CD4-positive, alpha-beta T cell treated with Interleukin-17A for 1 hour (primary cell): ENCODE measurements around the gene CCDC157.
"Not testable (repeated sequence)": the region's sequence is repeated elsewhere in the genome, so short reads cannot be mapped to it uniquely, and the experiment has no call there.

ENCODE experiments used
- DNase-seq: peaks from one replicate; pipeline ENCODE4 v3.0.0-alpha.2; 2020

The CCDC157 gene

DNA sequence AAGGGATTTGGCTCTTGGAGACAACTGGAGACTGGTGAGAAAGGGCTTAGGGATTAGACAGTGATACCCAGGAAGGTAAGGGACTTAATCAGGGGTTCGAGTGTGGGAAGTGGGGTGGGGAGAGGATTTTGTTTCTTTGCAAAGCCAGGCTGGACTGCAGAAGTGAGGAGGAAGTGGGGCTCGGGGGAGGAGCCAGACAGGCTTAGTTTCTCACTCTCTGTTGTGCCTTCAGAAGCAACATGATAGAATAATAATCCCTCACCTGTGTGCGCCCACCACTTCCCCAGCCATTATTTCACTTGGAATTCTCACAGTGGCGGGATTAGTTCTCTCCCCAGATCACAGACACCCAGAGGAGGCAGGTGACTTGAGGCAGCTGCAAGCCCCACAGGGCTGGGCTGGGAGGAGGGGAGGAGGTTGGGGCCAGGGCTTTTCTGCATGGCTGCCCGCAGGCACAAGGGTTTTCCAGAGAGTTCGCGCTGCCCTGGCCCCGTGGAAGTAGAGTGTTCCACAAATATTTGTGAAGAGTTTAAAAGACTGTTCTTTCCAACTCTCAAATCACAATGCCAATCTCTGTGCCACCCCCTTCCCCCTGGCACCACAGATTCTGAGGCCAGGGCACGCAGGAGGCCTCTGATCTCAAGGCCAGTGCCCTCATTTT lies 36.0 kb downstream of the CCDC157 start:
- DNase-seq: no peak

DNA sequence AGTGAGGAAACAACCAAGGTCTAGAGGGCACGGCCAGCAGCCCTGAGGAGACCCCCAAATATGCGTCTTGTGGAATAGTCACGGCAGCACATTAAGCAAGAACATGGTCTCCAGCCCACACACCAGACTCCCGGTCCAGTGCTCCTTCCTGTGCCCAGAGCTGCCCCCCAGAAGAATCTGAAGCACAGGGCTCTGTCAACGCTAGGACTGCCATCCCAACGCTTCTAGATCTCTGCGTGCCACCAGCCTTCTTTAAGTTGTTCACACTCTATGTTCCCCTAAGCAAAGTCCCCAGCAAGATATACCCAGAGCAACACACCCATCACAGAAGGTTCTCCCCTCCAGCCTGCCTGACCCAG lies 36.5 kb downstream of the CCDC157 start:
- no peak for DNase-seq

DNA sequence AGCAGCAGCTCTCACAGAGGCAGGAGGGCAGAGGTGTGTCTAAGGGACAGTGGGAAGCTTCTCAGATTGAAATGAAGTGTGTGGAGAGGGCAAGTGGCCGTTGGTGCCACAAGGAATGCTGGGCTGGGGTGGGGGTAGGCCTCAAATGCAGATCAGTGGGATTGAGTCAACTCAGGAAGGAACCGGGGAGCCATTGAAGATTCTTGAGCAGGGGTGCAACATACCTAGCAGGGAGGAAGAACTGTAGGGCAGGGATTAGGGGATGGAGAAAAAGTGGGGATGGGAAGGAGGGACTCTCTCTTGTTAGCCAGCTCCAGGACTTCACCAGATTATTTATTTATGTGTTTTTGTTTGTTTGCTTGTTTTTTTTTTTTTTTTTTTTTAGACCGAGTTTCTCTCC lies 37.1 kb downstream of the CCDC157 start:
- no peak for DNase-seq

DNA sequence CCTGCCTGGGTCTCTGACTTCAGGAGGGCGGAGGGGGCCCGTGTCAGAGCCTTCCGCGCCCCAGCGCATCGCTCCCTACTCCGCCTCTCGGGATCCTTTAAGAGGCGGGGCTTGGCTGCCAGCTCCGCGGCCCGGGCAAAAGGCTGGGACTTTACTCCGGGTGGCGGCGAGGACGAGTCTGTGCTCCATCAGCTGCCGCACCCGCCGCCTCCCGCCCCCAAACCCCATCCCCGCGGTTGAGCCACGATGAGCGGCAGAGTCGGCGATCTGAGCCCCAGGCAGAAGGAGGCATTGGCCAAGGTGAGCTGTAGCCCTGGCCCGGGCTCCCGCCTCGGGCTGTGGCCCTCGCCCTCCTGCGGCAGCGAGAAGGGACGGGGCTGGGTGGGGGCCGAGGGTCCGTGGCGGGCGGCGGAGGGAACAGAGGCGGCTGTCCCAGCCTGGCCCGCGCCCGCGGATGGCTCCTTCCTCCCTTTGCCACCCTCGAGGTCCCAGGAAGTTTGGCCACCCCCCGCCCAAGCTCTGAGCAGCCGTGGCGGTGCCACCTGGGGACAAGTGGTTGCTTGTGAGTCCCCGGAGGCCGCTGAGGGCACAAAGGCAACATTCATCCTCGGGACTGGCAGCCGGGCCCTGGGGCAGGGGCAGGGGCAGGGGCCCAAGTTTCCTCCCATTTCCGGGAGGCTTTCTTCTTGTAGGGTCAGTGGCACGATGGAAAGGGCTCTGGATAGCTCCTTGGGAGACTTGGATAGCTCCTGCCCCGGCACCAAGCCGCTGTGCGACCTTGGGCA lies 40.3 kb downstream of the CCDC157 start, which contains the start of gene SEC14L2:
SEC14L2 (plus strand) TSS at position 148 of the 785 bp plus-strand sequence; CDS start at position 247, 99 bp downstream.
- peak; percentile 61 for DNase-seq

DNA sequence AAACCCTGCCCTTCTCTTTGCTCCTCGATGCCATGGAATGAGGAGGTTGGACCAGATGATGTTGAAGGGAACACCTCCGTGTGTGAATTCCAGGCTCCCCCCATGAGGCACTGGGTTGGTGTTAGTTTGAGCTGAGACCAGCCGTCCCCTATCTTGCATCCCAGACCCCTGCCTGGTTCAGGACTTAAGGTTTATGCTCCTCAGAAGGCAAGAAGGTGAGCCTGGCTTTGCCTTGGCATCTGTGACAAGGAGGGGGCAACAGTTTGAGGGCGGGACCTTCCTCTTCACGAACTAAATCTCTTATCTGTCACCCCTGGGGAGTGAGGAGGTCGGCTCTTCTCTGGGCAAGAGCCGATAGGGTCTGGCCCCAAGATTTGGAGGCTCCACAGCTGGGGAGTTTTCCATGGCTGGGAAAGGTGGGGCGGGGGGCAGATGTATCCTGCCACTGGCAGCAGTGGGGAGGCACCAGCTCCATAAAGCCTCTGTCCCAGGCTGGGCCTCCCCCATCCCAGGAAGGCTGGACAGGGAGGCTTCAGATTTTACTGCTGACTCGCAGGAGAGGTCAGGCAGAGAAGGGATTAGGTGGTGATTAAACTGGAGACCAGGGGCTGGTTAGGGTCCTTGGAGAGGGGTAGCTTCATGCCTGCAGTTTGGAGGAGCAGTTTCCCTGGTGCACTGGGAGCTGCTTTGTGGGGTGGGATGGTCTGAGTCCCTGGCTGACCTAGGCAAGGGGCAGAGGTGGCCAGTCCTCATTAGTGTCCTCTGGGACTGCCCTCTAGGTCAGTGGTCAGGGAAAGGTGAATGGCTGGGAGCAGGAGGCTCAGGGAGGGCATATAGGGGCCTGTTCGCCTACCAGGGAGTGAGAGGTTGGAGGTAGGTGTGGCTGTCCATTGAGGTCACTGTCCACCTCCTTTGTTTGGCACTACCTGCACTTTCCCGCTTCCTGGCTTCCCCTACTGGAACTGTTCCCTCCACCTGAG lies 41.1 kb downstream of the CCDC157 start:
- no peak for DNase-seq

DNA sequence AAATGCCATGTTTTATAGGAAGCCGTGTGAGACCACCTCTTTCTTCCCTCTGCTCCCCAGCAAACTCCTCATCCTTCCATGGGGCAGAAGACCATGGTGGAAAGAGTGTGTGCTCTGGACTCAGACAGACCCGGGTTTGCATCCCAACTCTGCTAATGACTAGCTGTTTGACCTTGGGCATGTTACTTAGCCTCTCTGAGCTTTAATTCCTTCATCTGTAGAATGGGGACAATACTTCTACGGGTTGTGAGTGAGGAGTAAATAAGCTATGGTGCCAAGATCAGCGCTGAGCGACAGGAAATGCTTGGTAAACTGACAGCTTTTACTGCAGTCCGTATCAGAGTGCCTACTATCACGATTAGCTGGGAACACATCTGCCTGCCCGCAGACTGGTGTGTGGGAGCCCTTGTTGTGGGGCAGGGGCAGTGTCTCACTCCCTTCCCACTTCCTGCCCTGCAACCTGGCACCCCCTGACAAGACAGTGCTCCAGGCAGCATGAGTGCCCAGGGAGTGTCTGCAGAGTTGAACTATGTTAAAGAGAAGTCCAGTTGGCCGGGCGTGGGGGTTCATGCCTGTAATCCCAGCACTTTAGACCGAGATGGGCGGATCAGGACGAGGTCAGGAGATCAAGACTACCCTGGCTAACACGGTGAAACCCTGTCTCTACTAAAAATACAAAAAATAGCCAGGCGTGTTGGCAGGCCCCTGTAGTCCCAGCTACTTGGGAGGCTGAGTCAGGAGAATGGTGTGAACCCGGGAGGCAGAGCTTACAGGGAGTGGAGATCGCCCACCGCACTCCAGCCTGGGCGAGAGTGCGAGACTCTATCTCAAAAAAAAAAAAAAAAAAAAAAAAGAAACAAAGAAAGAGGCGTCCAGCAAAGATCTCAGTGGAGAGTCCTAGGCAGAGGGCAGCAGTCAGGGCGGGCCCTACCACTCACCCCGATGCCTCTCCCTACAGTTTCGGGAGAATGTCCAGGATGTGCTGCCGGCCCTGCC lies 42.2 kb downstream of the CCDC157 start:
- DNase-seq: no peak

DNA sequence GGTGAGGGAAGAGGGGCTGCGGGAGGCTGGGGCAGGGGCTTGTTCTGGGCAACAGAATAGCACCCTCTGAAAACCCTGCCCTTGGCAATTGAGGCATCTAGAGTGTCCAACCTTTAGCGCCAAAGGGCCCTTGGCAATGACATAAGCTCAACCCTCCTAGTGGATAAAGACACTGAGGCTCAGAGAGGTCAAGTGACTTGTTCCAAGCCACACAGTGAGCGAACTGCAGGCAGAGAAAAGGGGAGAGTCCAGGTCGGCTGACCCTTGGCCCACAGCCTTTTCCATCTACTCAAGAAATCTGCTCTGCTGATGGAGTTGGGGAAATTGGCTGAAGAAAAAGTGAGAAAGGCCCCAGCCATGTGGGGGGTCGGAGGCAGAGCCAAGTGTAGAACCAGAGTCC lies 42.9 kb downstream of the CCDC157 start:
- DNase-seq: no peak

DNA sequence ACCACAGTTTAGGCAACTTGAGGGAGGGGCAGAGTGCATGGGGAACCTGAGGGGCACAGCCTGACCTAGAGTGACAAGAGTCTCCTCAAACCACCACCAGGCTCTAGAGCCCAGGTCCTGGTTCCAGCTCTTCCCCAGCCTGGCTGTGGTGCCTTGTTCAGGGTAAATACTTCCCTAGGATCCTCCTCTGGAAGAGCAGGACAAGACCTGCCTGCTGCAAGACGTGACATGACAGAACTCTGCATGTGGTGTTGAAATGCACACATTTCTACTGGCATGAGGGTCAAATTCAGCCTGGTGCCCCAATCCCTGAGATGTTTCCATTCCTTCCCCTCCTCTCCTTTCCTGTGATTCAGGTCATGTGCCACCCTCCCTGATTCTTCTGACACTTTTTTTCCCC lies 43.4 kb downstream of the CCDC157 start:
- DNase-seq: no peak

DNA sequence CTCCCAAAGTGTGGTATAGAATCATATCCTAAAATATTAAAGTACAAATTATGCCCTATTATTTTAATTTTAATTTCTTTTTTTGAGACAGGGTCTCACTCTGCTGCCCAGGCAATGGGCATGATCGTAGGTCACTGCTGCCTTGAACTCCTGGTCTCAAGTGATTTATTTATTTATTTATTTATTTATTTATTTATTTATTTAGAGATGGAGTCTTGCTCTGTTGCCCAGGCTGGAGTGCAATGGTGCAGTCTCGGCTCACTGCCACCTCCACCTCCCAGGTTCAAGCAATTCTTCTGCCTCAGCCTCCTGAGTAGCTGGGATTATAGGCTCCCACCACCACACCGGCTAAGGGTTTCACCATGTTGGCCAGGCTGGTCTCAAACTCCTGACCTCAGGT lies 44.2 kb downstream of the CCDC157 start:
- not testable (repeated sequence) for DNase-seq

DNA sequence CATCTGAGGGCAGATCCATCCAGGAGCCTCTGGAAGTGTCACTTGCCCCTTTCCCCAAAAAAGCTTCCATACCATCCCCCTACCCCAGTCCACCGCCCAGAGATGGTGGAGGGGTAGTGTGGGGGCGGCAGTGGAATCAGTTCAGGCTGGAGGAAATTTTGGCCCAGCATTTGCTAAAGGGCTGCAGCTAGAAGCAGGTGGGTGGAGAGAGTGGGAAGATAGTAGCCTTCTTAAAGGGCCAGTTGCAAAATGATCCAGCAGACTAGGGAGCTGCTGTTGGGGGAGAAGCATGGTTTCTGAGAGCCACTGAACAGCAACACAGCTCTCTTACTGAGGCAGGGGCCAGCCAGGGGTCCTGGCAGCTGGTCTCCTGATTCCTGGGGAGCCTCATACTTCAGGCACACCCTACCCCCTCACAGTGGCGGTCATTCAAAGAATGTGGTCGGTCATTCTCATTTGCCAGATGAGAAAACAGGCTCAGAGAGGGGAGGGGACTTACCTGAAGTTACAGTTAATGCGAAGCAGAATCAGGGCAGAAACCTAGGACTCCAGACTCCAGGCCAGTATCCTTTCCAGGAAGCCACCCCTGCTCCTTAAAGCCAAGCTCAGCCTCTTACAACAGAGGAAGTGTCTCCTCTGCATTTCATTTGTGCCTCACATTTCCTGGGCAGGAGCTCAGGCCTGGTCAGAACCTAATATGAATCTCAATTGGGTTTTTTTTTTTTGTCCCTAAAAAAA lies 45.4 kb downstream of the CCDC157 start:
- no peak for DNase-seq

DNA sequence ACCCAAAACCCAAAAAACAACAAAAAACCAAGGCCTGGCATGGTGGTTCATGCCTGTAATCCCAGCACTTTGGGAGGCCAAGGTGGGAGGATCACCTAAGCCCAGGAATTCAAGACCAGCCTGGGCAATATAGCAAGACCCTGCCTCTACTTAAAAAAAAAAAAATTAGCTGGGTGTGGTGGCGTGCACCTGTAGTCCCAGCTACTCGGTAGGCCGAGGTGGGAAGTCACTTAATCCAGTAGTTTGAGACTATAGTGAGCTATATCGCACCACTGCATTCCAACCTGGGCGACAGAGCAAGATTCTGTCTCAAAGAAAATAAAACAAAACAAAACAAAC lies 45.9 kb downstream of the CCDC157 start:
- DNase-seq: not testable (repeated sequence)

DNA sequence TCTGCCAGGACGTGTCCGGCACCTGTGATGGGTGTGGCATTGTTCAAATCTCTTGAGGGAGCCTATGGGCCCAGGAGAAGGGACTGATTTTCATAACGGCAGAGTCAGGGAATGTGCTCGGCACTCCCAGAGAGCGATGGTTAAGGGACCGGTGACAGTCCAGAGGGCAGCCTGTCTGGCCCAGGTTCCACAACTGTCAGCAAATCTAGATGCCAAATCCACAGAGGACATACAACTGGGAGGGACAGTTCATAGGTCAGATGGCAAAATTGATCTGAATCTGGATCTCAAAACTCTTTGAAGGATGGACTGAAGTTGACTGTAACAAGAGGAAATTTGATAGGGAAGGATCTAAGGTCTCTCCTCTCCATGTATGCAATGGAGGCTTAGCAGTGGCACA lies 47.5 kb downstream of the CCDC157 start:
- DNase-seq: no peak

DNA sequence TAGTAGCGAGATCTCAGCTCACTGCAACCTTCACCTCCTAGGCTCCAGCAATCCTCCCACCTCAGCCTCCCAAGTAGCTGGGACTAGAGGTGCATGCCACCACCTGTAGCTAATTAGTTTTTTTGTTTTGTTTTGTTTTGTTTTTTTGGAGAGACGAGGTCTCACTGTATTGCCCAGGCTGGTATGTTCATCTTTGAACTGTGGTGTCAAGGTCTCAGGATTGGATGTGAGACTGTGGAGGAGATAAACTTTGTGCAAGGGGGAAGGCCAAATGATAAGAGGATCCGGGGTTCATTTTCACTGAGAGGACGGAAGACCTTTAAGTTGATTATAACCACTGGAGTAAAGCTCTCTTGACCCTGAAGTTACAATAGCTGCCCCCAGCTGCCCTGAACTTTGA lies 48.9 kb downstream of the CCDC157 start:
- no peak for DNase-seq

DNA sequence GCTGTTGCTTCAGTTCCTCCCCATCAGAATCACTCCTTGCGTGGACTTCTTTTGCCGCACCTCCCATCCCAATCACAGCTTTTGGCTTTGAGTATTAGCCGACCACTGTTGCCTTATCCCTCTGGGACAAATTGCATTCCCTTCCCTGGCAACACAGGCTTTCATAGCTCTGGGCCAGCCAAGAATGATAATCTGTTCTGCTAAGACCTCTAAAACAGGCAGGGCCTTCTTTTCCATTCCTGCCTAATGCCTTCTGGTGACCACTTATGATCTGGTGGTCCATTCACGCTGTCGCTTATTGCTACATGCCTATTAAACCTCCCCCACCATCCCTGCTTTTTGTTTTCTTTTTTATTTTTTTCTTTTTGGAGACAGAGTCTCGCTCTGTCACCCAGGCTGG lies 49.6 kb downstream of the CCDC157 start:
- no peak for DNase-seq

DNA sequence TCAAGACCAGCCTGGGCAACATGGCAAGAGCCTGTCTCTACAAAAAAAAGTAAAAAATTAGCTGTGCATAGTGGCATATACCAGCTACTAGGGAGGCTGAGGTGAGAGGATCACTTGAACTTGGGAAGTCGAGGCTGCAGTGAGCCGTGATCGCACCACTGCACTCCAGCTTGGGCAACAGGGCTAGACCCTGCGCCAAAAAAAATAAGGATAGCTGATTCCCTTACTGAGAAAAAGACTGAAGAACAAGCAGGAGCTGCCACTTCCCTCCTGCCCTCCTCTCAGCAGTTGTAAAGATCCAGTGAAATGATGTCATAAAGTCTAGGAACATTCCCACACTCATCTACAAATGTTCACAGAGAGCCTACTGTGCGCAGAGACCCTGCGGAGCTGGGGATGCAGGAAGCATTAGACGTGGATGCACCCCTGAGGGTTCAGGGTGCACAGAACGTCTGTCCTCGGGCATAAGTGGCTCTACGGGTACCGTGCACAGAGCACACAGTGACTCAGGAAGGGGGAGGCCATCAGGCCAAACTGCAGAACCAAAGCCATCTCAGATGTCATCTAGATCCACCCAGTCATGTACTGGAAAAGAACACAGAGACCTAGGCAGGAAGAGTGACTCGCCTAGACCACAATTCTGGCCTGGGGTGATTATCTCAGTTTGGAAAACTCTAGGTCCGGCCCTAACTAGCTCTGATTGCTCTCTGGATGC lies 51.7 kb downstream of the CCDC157 start:
- DNase-seq: no peak

DNA sequence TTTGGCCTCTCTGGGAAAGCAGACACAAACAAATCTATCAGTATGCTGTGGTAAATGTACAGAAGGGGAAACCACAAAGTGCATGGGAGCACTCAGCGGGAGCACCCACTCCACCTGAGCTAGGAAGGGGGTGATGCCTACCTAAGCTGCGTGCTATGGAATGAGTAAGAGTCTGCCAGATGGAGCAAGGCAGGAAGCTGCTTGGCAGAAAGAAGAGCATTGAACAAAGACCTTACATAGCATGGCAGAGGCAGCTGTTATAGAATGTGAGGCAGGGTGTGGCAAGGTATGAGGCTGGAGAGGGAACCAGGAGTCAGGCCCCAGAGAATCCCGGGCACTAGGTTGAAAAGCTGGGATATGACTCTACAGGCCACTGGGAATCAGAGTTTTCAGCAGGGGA lies 55.0 kb downstream of the CCDC157 start:
- no peak for DNase-seq

DNA sequence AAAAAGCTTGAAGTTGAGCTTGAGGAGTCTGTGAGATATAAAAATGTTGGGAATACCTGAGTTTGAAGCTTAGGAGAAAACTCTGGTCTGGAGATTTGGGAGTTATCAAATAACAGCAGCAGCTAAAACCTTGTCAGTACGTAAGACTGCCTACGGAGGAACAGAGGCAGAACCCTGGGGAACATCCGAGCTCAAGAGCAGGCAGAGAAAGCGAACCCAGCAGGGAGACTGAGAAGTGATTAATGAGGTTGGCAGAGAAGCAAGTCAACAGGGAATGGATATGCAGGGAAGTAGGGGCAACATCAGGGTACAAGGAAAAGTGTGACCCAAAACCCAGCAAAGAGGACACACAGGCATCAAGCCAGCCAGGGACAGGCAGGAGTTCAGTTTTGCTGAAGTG lies 56.2 kb downstream of the CCDC157 start:
- DNase-seq: no peak

DNA sequence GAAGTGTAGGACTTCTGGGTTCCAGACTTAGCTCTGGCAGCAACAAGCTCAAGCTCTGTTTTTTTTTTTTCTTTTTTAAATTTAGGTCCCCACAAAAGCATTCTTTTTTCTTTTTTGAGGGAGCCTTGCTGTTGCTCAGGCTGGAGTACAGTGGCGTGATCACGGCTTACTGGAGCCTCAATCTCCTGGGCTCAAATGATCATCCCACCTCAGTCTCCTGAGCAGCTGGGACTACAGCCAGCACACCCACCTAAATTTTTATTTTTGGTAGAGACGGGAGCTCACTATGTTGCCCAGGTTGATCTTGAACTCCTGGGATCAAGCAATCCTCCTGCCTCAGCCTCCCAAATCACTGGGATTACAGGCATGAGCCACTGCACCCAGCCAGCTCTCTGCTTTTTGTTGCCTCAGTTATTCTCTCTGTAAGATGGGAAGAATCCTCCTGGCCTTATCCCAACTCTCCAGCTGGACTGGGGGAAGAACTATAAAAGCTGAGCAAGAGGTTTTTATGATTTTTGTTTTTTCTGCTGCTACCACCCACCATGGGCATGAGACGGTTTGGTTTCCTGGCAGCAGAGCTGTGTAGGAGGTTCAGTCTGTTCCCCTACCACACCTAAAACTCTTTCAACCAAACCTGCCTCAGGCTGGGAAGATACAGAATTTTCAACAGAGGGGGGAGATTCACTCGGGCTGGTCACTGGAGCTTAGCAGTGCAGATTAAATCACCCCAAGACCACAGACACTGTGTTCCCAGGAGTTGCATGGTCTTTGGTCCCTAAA lies 57.1 kb downstream of the CCDC157 start:
- no peak for DNase-seq

DNA sequence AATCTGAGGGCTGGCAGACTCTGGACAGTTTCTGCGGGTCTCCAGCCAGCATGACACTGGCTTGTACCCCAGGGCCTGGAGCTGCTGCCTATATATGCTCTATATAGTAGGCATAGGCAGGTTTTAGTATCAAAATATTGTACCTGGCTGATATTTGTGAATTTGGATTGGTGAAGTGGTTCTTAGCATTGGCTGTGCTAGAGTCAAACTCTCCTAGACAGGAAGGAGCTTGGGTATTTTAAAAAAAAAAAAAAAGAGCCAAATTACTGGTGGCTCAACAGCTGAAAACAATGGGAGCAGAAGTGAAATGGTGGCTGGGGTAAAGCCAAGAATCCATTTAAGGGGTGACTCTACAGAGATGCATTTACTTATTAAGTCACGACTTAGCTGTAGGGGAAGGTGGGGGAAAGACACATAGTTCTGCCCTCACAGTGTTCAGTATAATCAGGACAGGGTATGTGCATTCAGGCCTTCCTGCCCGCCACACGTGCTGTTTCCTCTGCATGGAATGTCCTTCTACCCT lies 57.8 kb downstream of the CCDC157 start:
- no peak for DNase-seq

DNA sequence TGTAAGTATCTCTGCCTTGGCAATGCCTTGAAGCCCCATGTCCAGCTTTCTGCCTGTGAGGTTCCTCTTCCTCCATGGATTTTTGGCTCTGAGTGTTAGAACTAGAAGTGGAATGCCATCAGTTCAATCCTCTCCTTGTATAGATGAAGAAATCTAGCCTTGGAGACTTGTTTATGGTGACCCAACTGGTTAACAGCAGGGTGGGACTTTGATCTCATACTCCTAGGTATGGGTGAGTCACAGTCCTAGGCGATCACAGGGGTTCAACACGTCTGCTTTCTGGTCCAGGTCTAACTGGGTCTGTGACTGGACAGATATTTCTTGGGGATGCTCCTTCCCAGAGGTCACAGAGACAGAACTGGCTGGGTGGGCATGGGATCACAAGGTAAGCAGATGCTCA lies 59.6 kb downstream of the CCDC157 start:
- DNase-seq: no peak
